SK-N-MC (cell line): Measurements from ENCODE around the gene C1orf50.

Experiments
- EZH2 ChIP-seq: fragments of 200-600 bp; sonication (generic); IDR thresholded peaks from one replicate; pipeline ENCODE4 v1.6.1; 2017; ENCODE audit warnings: antibody characterized with exemption
- POLR2AphosphoS5 ChIP-seq: IDR thresholded peaks from 2 replicates; pipeline ENCODE4 v1.6.1; 2012; ENCODE audit warnings: mild to moderate bottlenecking, low read depth, low read length, borderline replicate concordance

GRCh38 chr1:42744148-42744413, 23.0 kb upstream of the C1orf50 start:
- TF ChIP-seq POLR2AphosphoS5 (no peak), EZH2 (no peak)
